Stimulated activated naive CD8-positive, alpha-beta T cell treated with anti-CD3 and anti-CD28 coated beads, Interleukin-15, Interleukin-2, amounts not matched to agents 100 ng/mL and 50 ng/mL, for 24 hours (primary cell): ENCODE results near the gene BANK1.

Source experiments
- H3K27ac Mint-ChIP-seq: one replicate; pipeline ENCODE4 v1.8.0; 2021; ENCODE audit warnings: mild to moderate bottlenecking, mixed read lengths
- H3K27me3 Mint-ChIP-seq: one replicate; pipeline ENCODE4 v1.8.0; 2021; ENCODE audit warnings: mixed read lengths
- H3K36me3 Mint-ChIP-seq: one replicate; pipeline ENCODE4 v1.8.0; 2021; ENCODE audit warnings: low read depth, mixed read lengths
- H3K4me1 Mint-ChIP-seq: one replicate; pipeline ENCODE4 v1.8.0; 2021; ENCODE audit warnings: low read depth, mixed read lengths
- H3K4me3 Mint-ChIP-seq: one replicate; pipeline ENCODE4 v1.8.0; 2021; ENCODE audit warnings: mild to moderate bottlenecking, mixed read lengths
- H3K9me3 Mint-ChIP-seq: one replicate; pipeline ENCODE4 v1.8.0; 2021; ENCODE audit warnings: mixed read lengths

The BANK1 gene

GRCh38 chr4:102104278-102104677 is 313.7 kb downstream of the BANK1 start:
- Mint-ChIP-seq H3K27me3 (peaks cover 1% of the 10 kb centered on the region), H3K36me3 (peaks cover 5% of the 10 kb centered on the region), H3K27ac (no peak overlapping the region), H3K4me3 (no peak overlapping the region), H3K9me3 (peaks cover 19% of the 10 kb centered on the region), H3K4me1 (no peaks in the 10 kb centered on the region)

GRCh38 chr4:102105983-102106382 is 315.5 kb downstream of the BANK1 start:
- Mint-ChIP-seq H3K4me3 (no peak overlapping the region), H3K9me3 (peaks cover 24% of the 10 kb centered on the region), H3K36me3 (peaks cover 5% of the 10 kb centered on the region), H3K4me1 (no peaks in the 10 kb centered on the region), H3K27ac (no peak overlapping the region), H3K27me3 (peaks cover 15% of the 10 kb centered on the region)

GRCh38 chr4:102114118-102114630 is 323.6 kb downstream of the BANK1 start:
- Mint-ChIP-seq H3K4me3 (no peak overlapping the region), H3K9me3 (peaks cover 5% of the 10 kb centered on the region), H3K27ac (no peak overlapping the region), H3K36me3 (no peaks in the 10 kb centered on the region), H3K27me3 (peaks cover 14% of the 10 kb centered on the region), H3K4me1 (no peaks in the 10 kb centered on the region)

GRCh38 chr4:102116121-102116520 is 325.6 kb downstream of the BANK1 start:
- H3K4me3 Mint-ChIP-seq: no peak overlapping the region
- H3K27me3 Mint-ChIP-seq: no peaks in the 10 kb centered on the region
- H3K27ac Mint-ChIP-seq: no peak overlapping the region
- peaks cover 5% of the 10 kb centered on the region for H3K9me3 Mint-ChIP-seq
- no peaks in the 10 kb centered on the region for H3K4me1 Mint-ChIP-seq
- H3K36me3 Mint-ChIP-seq: no peaks in the 10 kb centered on the region

GRCh38 chr4:102120846-102121245 is 330.3 kb downstream of the BANK1 start:
- Mint-ChIP-seq H3K4me1 (no peaks in the 10 kb centered on the region), H3K27ac (no peak overlapping the region), H3K27me3 (no peaks in the 10 kb centered on the region), H3K36me3 (no peaks in the 10 kb centered on the region), H3K4me3 (no peak overlapping the region), H3K9me3 (peaks cover 19% of the 10 kb centered on the region)
